CD4-positive, alpha-beta memory T cell (primary cell): ENCODE data around the gene GIPC2. TPM values are rescaled to one million over a fixed set of nuclear protein-coding genes. Genes with fewer than 3 reads are reported as not detected.

Experiments
- CTCF ChIA-PET: fragments of 350-600 bp; sonication (Branson Sonifier 250); formaldehyde crosslinking; loops from one replicate; lab custom pipeline; 2021; ENCODE audit warnings: inconsistent platforms; ENCODE audit not compliant: partially characterized antibody; lab: Charles Lee
- POLR2A ChIA-PET: fragments of 350-600 bp; sonication (Branson Sonifier 250); formaldehyde crosslinking; loops from one replicate; lab custom pipeline; 2021; ENCODE audit not compliant: partially characterized antibody; lab: Charles Lee
- DNase-seq, 5 donors: peaks; one replicate each; pipeline versions ENCODE4 v3.0.0 to v3.0.0-alpha.2; 2020 to 2022; ENCODE audit warnings: mixed read lengths in 1 of 5
- H3K27ac ChIP-seq: one replicate; pipeline ENCODE4 v1.7.0; 2013; ENCODE audit warnings: low read depth, low read length
- H3K27me3 ChIP-seq: 2 replicates; pipeline ENCODE4 v1.7.0; 2013; ENCODE audit warnings: mild to moderate bottlenecking, low read length, moderate library complexity; ENCODE audit not compliant: insufficient read depth
- H3K36me3 ChIP-seq: 2 replicates; pipeline ENCODE4 v1.7.0; 2013; ENCODE audit warnings: mild to moderate bottlenecking, low read length, moderate library complexity; ENCODE audit not compliant: insufficient read depth
- H3K4me1 ChIP-seq: 2 replicates; pipeline ENCODE4 v1.7.0; 2013; ENCODE audit warnings: mild to moderate bottlenecking, low read length, moderate library complexity; ENCODE audit not compliant: insufficient read depth
- H3K4me3 ChIP-seq, 2 donors: one replicate each; pipeline ENCODE4 v1.7.0; 2013; ENCODE audit warnings: low read length in 2 of 2, mild to moderate bottlenecking in 1 of 2
- H3K9me3 ChIP-seq, 2 donors: one replicate each; pipeline ENCODE4 v1.7.0; 2013; ENCODE audit warnings: low read length in 2 of 2, control low read depth in 1 of 2; ENCODE audit not compliant: control insufficient read depth in 1 of 2
- H3K27ac Mint-ChIP-seq, 7 donors: one replicate each; pipeline ENCODE4 v1.8.0; 2020 to 2021; ENCODE audit warnings: mixed read lengths in 7 of 7, mild to moderate bottlenecking in 6 of 7, inconsistent platforms in 3 of 7, moderate library complexity in 3 of 7
- H3K27me3 Mint-ChIP-seq, 2 donors: one replicate each; pipeline ENCODE4 v1.8.0; 2020 to 2021; ENCODE audit warnings: mixed read lengths in 2 of 2
- H3K36me3 Mint-ChIP-seq, 2 donors: one replicate each; pipeline ENCODE4 v1.8.0; 2020 to 2021; ENCODE audit warnings: mixed read lengths in 2 of 2, inconsistent platforms in 1 of 2, mild to moderate bottlenecking in 1 of 2
- H3K4me1 Mint-ChIP-seq, 4 donors: one replicate each; pipeline ENCODE4 v1.8.0; 2020 to 2021; ENCODE audit warnings: mixed read lengths in 4 of 4, mild to moderate bottlenecking in 1 of 4
- H3K4me3 Mint-ChIP-seq, 8 donors: one replicate each; pipeline ENCODE4 v1.8.0; 2020 to 2021; ENCODE audit warnings: mixed read lengths in 8 of 8, mild to moderate bottlenecking in 7 of 8, moderate library complexity in 6 of 8, inconsistent platforms in 3 of 8
- H3K9me3 Mint-ChIP-seq, 8 donors: one replicate each; pipeline ENCODE4 v1.8.0; 2020 to 2021; ENCODE audit warnings: mixed read lengths in 8 of 8, mild to moderate bottlenecking in 5 of 8, inconsistent platforms in 3 of 8, moderate library complexity in 1 of 8
- intact Hi-C: fragments of 100-400 bp; cut with micrococcal nuclease; formaldehyde crosslinking; loops from one replicate; pipeline ENCODE4 v1.15.1; 2023
- polyA plus RNA-seq, 2 donors: library from polyadenylated mRNA; unstranded; fragments of 300-500 nt; fragmentation: Illumina TruSeq; gene quantifications; one replicate each; pipeline ENCODE4 v1.2.3, GENCODE V29; 2021
- total RNA-seq, 2 experiments: library from RNA; stranded (reverse); gene quantifications; one replicate each; pipeline ENCODE4 v1.2.3, GENCODE V29; 2021

GIPC2 gene
- total and polyA plus RNA-seq, 4 experiments from 2014 or later = 0.13 to 0.52 (median 0.30) TPM

DNA sequence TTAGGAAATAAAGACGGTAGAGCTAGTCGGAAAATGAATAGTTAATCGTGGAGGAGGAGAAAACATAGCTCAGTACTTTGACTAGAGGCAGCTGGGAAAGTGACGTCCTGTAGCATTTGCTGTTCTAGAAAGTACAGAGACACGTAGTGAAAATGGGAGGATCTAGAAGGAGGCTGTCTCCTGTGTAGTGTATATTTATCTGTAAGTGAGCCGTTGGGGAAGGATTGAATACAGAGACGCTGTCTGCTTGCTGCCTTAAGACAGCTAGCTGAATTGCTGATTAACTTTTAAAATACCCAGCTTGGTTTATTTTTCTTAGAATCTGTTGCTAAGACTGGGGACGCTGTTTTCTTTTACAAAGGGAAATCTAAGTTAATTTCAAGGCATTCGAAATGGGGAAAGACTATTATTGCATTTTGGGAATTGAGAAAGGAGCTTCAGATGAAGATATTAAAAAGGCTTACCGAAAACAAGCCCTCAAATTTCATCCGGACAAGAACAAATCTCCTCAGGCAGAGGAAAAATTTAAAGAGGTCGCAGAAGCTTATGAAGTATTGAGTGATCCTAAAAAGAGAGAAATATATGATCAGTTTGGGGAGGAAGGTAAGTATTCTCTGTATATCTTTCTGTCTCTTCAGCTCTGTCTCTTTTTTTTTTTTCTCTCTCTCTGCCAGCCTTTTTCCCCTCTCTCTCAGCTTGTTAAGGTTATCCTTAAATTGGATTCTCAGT, 40.9 kb upstream of the GIPC2 start, which contains the start of gene DNAJB4:
TSS of gene DNAJB4 (plus strand) at position 221 of the 729 bp plus-strand sequence. CDS start at position 393, 172 bp downstream.
- Histone ChIP-seq H3K27me3 (no peaks in the 10 kb centered on the region), H3K36me3 (no peaks in the 10 kb centered on the region), H3K9me3 (no peaks in the 10 kb centered on the region), H3K4me1 (peaks cover 31% of the 10 kb centered on the region), H3K4me3 (peak within 1 kb of the TSS; percentile 73 to 85), H3K27ac (peak within 1 kb of the TSS; percentile 72)
- Mint-ChIP-seq H3K9me3 (peaks cover 0 to 3% (median 0%) of the 10 kb centered on the region in 8 donors), H3K27me3 (no peaks in the 10 kb centered on the region), H3K4me3 (peak within 1 kb of the TSS; percentile 78 to 95 (median 90)), H3K36me3 (peaks cover 0 to 8% of the 10 kb centered on the region in 2 donors), H3K27ac (peak within 1 kb of the TSS; percentile 96 to 99 (median 98)), H3K4me1 (peaks cover 16 to 48% (median 26%) of the 10 kb centered on the region in 4 donors)
- CTCF ChIA-PET = interaction anchor here (0.5 to 4.7 kb wide), 10 partner anchors 10 to 292 kb away, joined by 3 to 38 read pairs (median 4); partner anchors contain the start of gene FUBP1
- peak; percentile 80 to 90 (median 89) for DNase-seq
- intact Hi-C loops = loop anchor here (1.0 to 2.0 kb wide), 4 partner anchors 26 to 322 kb away; partner anchors contain the start of genes FUBP1, USP33 and ZZZ3
- POLR2A ChIA-PET = interaction anchor here (0.7 to 6.0 kb wide), 16 partner anchors 9 to 615 kb away, joined by 3 to 247 read pairs (median 4); partner anchors contain the start of genes FUBP1, IFI44L, MIGA1 and USP33

DNA sequence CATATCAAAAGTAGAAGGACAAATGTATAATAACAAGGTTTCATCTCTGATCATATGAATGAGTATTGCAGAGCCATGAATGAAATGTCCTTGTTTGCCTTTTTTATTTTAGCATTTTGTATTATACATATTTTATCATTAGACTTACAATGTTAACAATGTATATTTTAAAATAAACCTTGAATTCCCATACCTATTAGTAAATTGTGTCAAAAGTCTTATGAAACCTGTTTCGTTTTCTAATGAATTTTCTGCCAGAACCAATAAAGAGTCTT, 40.4 kb upstream of the GIPC2 start:
- CTCF ChIA-PET = interaction anchor here (1.3 to 4.7 kb wide), 6 partner anchors 10 to 110 kb away, joined by 4 to 38 read pairs (median 4); partner anchors contain the start of gene FUBP1
- Mint-ChIP-seq H3K4me3 (peak overlapping the region; percentile 78 to 95 (median 90)), H3K27me3 (no peaks in the 10 kb centered on the region), H3K4me1 (peaks cover 17 to 48% (median 27%) of the 10 kb centered on the region in 4 donors), H3K9me3 (peaks cover 0 to 3% (median 0%) of the 10 kb centered on the region in 8 donors), H3K27ac (peak overlapping the region; percentile 96 to 99 (median 98)), H3K36me3 (peaks cover 0 to 8% of the 10 kb centered on the region in 2 donors)
- Histone ChIP-seq H3K36me3 (no peaks in the 10 kb centered on the region), H3K4me3 (peak overlapping the region; percentile 73 to 85), H3K27ac (peak overlapping the region; percentile 72), H3K4me1 (peaks cover 31% of the 10 kb centered on the region), H3K9me3 (no peaks in the 10 kb centered on the region), H3K27me3 (no peaks in the 10 kb centered on the region)
- peak in 1 of 5 donors; percentile 1 for DNase-seq
- intact Hi-C loops = loop anchor here (2.0 kb wide), 1 partner anchor 323 kb away; the partner anchor contains the start of gene ZZZ3
- POLR2A ChIA-PET = interaction anchor here (1.2 to 6.0 kb wide), 8 partner anchors 9 to 615 kb away, joined by 3 to 247 read pairs (median 6); partner anchors contain the start of genes FUBP1, IFI44L and ZZZ3

DNA sequence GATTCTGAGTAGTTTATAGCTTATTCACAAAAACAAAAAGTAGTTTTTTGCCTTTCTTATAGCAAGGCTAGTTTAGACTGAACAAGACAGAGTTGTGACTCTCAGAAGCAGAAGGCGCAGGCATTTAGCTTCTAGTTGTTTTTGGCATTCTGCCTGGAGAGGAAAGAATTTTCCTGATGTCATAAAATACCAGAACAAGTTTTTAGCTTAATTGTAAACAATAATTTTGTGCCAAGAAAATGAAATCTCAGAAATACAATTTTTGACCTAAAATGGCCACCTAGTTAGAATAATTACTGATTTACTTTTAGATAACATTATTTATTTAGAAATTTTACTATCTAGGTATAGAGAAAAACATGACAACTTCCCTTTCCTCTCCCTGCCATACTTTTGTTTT, 40.0 kb upstream of the GIPC2 start:
- H3K4me1 ChIP-seq = peaks cover 31% of the 10 kb centered on the region
- Mint-ChIP-seq H3K9me3 (peaks cover 0 to 3% (median 0%) of the 10 kb centered on the region in 8 donors), H3K4me1 (peaks cover 18 to 48% (median 29%) of the 10 kb centered on the region in 4 donors), H3K36me3 (peaks cover 0 to 8% of the 10 kb centered on the region in 2 donors), H3K27me3 (no peaks in the 10 kb centered on the region), H3K4me3 (peak overlapping the region; percentile 78 to 95 (median 88)), H3K27ac (peak overlapping the region; percentile 69 to 99 (median 98))
- intact Hi-C loops = loop anchor here (2.0 kb wide), 1 partner anchor 323 kb away; the partner anchor contains the start of gene ZZZ3
- no peaks in the 10 kb centered on the region for H3K27me3 ChIP-seq
- CTCF ChIA-PET = interaction anchor here (1.8 to 4.7 kb wide), 2 partner anchors 27 to 30 kb away, joined by 4 to 38 read pairs; partner anchors contain the start of gene FUBP1
- no peaks in the 10 kb centered on the region for H3K36me3 ChIP-seq
- peak overlapping the region; percentile 34 to 85 for H3K4me3 ChIP-seq
- peak overlapping the region; percentile 30 for H3K27ac ChIP-seq
- DNase-seq = peak in 4 of 5 donors; percentile 14 to 22 (median 15)
- POLR2A ChIA-PET = interaction anchor here (1.4 to 6.0 kb wide), 5 partner anchors 10 to 323 kb away, joined by 3 to 247 read pairs (median 16); partner anchors contain the start of genes FUBP1 and ZZZ3
- no peaks in the 10 kb centered on the region for H3K9me3 ChIP-seq

DNA sequence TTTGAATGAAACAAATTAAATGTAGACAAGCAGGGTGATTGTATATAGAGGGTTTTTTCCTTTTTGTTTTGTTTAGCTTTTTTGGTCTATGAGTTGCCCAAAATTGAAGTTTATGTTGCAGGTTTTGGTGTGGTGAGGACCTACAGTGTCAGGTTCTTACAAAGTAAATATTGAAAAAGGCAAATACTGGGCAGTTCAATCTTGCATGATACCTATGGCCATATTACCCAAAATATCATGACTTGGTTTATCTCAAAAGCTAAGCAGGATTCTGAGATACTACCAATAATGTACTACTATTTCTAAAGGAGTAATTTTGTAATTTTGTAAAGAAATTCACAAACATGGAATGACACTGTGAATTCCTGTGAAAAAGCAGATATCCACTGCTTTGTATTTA, 39.2 kb upstream of the GIPC2 start:
- intact Hi-C loops = no loop called here
- Histone ChIP-seq H3K27me3 (no peaks in the 10 kb centered on the region), H3K4me3 (no peak overlapping the region), H3K27ac (no peak overlapping the region), H3K4me1 (peaks cover 31% of the 10 kb centered on the region), H3K9me3 (no peaks in the 10 kb centered on the region), H3K36me3 (no peaks in the 10 kb centered on the region)
- peaks cover 0 to 3% (median 0%) of the 10 kb centered on the region in 8 donors for H3K9me3 Mint-ChIP-seq
- peak overlapping the region in 2 of 8 donors; percentile 52 to 85 for H3K4me3 Mint-ChIP-seq
- H3K36me3 Mint-ChIP-seq = peaks cover 0 to 8% of the 10 kb centered on the region in 2 donors
- no peak for DNase-seq
- ChIA-PET POLR2A (interaction anchor here (6.0 kb wide), 1 partner anchor 28 kb away, joined by 247 read pairs; the partner anchor contains the start of gene FUBP1), CTCF (interaction anchor here (4.7 kb wide), 1 partner anchor 27 kb away, joined by 38 read pairs; the partner anchor contains the start of gene FUBP1)
- peaks cover 18 to 48% (median 29%) of the 10 kb centered on the region in 4 donors for H3K4me1 Mint-ChIP-seq
- H3K27ac Mint-ChIP-seq = peak overlapping the region in 2 of 7 donors; percentile 10 to 19
- no peaks in the 10 kb centered on the region for H3K27me3 Mint-ChIP-seq

DNA sequence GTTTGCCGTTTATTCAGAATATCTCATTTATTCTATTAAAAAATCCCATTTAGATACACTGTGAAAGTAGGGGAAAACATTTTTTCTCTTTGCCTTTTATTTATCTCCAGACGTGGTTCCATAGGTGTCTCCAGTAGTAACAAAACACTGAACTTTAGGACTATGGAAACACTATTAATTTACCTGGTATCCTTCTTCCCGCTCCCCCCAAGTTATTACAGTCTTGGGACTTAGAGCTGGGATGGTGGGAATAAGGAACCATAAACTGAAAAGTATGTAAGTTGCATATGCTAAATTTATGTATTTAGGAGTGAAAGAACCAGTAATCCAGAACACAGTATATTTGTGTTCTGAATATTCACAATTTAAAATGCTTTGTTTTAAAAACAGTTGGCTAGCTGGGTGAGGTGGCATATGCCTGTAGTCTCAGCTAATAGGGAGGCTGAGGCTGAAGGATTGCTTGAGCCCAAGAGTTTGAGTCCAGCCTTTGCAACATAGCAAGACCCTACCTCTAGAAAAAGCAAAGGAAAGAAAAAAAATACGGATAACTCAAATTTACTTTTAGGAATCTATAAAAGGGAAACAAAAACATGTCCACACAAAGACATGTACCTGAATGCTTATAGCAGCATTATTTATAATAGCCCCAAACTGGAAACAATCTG, 38.0 kb upstream of the GIPC2 start:
- Mint-ChIP-seq H3K4me1 (peaks cover 16 to 47% (median 28%) of the 10 kb centered on the region in 4 donors), H3K4me3 (peak overlapping the region in 4 of 8 donors; percentile 32 to 39 (median 36)), H3K27ac (peak overlapping the region in 1 of 7 donors; percentile 6), H3K36me3 (peaks cover under 1 to 8% of the 10 kb centered on the region in 2 donors), H3K9me3 (peaks cover 0 to 3% (median 0%) of the 10 kb centered on the region in 8 donors), H3K27me3 (no peaks in the 10 kb centered on the region)
- no peak overlapping the region for H3K27ac ChIP-seq
- no peak for DNase-seq
- intact Hi-C loops = no loop called here
- H3K4me1 ChIP-seq = peaks cover 31% of the 10 kb centered on the region
- H3K4me3 ChIP-seq = no peak overlapping the region
- no peaks in the 10 kb centered on the region for H3K9me3 ChIP-seq
- POLR2A ChIA-PET = no interaction called here
- H3K36me3 ChIP-seq = no peaks in the 10 kb centered on the region
- H3K27me3 ChIP-seq = no peaks in the 10 kb centered on the region
- CTCF ChIA-PET = no interaction called here

DNA sequence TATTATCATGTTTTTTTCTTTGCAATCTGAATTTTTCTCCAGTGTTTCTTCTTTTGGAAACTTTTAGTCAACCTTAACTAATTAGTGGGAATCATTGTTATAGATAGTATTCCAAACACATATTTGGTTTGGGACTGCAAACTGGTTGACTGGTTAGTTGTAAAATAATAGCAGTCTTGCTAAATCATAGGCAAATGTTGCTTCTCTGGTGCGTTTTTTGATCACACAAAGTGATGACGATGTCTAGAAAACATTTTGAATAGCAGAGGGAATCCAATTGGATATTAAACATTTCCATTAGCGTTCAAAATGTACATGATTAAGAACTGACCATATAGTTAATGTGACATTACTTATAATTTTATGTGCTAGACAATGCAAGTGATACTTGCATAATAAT, 36.5 kb upstream of the GIPC2 start:
- H3K27ac Mint-ChIP-seq = no peak overlapping the region
- no peaks in the 10 kb centered on the region for H3K27me3 Mint-ChIP-seq
- no peak overlapping the region for H3K4me3 Mint-ChIP-seq
- no peaks in the 10 kb centered on the region for H3K9me3 ChIP-seq
- H3K36me3 Mint-ChIP-seq = peaks cover 7 to 15% of the 10 kb centered on the region in 2 donors
- H3K4me1 Mint-ChIP-seq = peaks cover 16 to 33% (median 23%) of the 10 kb centered on the region in 4 donors
- H3K27me3 ChIP-seq = no peaks in the 10 kb centered on the region
- ChIA-PET POLR2A (no interaction called here), CTCF (no interaction called here)
- no peak overlapping the region for H3K4me3 ChIP-seq
- DNase-seq = no peak
- no peak overlapping the region for H3K27ac ChIP-seq
- intact Hi-C loops = no loop called here
- H3K4me1 ChIP-seq = peaks cover 17% of the 10 kb centered on the region
- H3K9me3 Mint-ChIP-seq = peaks cover 0 to 3% (median 0%) of the 10 kb centered on the region in 8 donors
- no peaks in the 10 kb centered on the region for H3K36me3 ChIP-seq
